Measurements from ENCODE around the gene GAPVD1. TPM values are rescaled to one million over a fixed set of nuclear protein-coding genes. Genes with fewer than 3 reads are reported as not detected.

GAPVD1 gene
- total and polyA plus RNA-seq, 2 of the 13 experiments (the other 11 are each of a cell fraction or from before 2014, with no cell fraction given), result 11.1 to 33.2 TPM

DNA sequence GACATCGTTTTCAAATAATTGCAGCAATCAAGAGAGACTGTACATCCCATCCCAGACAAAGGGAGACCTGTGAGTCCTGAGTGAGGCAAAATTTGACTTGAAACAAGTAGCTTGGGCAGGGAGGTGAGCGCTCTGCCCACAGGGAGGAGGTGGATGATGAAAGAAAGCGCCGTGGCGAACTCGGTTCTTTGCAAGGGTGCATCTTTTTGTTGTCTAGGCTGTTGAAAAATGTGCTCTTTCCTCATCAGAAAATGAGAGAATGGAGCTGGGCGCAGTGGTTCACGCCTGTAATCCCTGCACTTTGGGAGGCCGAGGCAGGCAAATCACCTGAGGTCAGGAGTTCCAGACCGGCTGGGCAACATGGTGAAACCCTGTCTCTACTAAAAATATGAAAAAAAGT, 150.5 kb downstream of the GAPVD1 start (continued):
- TF ChIP-seq, protein P1, sequence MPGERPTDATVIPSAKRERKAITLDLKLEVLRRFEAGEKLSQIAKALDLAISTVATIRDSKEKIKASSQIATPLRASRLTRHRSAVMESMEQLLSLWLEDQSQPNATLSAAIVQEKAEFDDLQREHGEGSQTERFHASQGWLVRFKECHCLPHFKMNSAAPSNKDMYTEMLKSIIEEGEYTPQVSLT (CRISPR knock-in tag; IDR thresholded peaks at IDR 0.05; ENCODE audit: borderline replicate concordance, low read depth), result no peak
- no peak for TF ChIP-seq ZNF792 (CRISPR knock-in tag; IDR thresholded peaks at IDR 0.05)

DNA sequence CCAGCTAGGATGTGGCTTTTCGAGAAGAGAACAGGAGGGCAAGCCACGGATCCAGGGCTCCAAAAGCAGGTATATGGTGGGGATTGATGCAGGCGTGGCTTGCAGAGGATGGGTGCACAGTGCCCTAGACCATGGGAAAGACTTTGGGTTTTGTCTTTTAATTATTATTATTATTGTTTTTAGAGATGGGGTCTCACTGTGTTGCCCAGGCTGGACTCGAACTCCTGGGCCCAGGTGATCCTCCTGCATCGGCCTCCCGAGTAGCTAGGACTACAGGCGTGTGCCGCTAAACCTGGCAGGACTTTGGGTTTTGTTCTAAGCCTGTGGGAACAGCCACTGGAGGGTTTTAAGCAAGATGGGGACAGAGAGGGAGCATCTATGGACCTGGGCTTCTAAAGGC, 152.0 kb downstream of the GAPVD1 start:
- intact Hi-C loops (cut with micrococcal nuclease; ENCODE audit: unreplicated experiment), result no loop called here
- H3K27me3 ChIP-seq (ENCODE audit: control insufficient read depth in 1 of 2, insufficient read depth in 2 of 2, low read length in 2 of 2), result peaks cover 0 to 5% of the 10 kb centered on the region in 2 experiments; a peak in 1 of 5 replicates
- FAIRE-seq (no peak), ATAC-seq (no peak), DNase-seq (ENCODE audit: low spot score) (no peak)
- H3K79me2 ChIP-seq (ENCODE audit: insufficient read depth, low read length), result no peaks in the 10 kb centered on the region
- H3K9ac ChIP-seq (ENCODE audit: insufficient read depth, low read depth, low read length), result no peak overlapping the region
- no peak overlapping the region for H3K27ac ChIP-seq (ENCODE audit: extremely low read length, insufficient read depth, low read length)
- TF ChIP-seq, protein P2, sequence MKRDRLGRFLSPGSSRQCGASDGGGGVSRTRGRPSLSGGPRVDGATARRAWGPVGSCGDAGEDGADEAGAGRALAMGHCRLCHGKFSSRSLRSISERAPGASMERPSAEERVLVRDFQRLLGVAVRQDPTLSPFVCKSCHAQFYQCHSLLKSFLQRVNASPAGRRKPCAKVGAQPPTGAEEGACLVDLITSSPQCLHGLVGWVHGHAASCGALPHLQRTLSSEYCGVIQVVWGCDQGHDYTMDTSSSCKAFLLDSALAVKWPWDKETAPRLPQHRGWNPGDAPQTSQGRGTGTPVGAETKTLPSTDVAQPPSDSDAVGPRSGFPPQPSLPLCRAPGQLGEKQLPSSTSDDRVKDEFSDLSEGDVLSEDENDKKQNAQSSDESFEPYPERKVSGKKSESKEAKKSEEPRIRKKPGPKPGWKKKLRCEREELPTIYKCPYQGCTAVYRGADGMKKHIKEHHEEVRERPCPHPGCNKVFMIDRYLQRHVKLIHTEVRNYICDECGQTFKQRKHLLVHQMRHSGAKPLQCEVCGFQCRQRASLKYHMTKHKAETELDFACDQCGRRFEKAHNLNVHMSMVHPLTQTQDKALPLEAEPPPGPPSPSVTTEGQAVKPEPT (CRISPR knock-in tag; IDR thresholded peaks at IDR 0.05; ENCODE audit: low read depth), result no peak
- TF ChIP-seq MTF2 (CRISPR knock-in tag; IDR thresholded peaks at IDR 0.05; ENCODE audit: borderline replicate concordance), result no peak
- TF ChIP-seq, protein P3, sequence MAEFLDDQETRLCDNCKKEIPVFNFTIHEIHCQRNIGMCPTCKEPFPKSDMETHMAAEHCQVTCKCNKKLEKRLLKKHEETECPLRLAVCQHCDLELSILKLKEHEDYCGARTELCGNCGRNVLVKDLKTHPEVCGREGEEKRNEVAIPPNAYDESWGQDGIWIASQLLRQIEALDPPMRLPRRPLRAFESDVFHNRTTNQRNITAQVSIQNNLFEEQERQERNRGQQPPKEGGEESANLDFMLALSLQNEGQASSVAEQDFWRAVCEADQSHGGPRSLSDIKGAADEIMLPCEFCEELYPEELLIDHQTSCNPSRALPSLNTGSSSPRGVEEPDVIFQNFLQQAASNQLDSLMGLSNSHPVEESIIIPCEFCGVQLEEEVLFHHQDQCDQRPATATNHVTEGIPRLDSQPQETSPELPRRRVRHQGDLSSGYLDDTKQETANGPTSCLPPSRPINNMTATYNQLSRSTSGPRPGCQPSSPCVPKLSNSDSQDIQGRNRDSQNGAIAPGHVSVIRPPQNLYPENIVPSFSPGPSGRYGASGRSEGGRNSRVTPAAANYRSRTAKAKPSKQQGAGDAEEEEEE (CRISPR knock-in tag; IDR thresholded peaks at IDR 0.05; ENCODE audit: borderline replicate concordance), result no peak
- no peak for TF ChIP-seq ZKSCAN5 (CRISPR knock-in tag; IDR thresholded peaks at IDR 0.05)
- TF ChIP-seq, protein P4, sequence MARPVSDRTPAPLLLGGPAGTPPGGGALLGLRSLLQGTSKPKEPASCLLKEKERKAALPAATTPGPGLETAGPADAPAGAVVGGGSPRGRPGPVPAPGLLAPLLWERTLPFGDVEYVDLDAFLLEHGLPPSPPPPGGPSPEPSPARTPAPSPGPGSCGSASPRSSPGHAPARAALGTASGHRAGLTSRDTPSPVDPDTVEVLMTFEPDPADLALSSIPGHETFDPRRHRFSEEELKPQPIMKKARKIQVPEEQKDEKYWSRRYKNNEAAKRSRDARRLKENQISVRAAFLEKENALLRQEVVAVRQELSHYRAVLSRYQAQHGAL (CRISPR knock-in tag; IDR thresholded peaks at IDR 0.05; ENCODE audit: not compliant biosample characterization), result no peak
- TF ChIP-seq, protein P5, sequence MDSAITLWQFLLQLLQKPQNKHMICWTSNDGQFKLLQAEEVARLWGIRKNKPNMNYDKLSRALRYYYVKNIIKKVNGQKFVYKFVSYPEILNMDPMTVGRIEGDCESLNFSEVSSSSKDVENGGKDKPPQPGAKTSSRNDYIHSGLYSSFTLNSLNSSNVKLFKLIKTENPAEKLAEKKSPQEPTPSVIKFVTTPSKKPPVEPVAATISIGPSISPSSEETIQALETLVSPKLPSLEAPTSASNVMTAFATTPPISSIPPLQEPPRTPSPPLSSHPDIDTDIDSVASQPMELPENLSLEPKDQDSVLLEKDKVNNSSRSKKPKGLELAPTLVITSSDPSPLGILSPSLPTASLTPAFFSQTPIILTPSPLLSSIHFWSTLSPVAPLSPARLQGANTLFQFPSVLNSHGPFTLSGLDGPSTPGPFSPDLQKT (CRISPR knock-in tag; IDR thresholded peaks at IDR 0.05; ENCODE audit: borderline replicate concordance), result no peak
- TF ChIP-seq, protein P6, sequence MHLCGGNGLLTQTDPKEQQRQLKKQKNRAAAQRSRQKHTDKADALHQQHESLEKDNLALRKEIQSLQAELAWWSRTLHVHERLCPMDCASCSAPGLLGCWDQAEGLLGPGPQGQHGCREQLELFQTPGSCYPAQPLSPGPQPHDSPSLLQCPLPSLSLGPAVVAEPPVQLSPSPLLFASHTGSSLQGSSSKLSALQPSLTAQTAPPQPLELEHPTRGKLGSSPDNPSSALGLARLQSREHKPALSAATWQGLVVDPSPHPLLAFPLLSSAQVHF (CRISPR knock-in tag; IDR thresholded peaks at IDR 0.05), result no peak
- no peak for TF ChIP-seq MAFG (CRISPR knock-in tag; IDR thresholded peaks at IDR 0.05)
- TF ChIP-seq, protein P1 (CRISPR knock-in tag; IDR thresholded peaks at IDR 0.05; ENCODE audit: borderline replicate concordance, low read depth), result no peak
- TF ChIP-seq PHF5A (CRISPR knock-in tag; IDR thresholded peaks at IDR 0.05; ENCODE audit: low read depth, unreplicated experiment), result no peak
- TF ChIP-seq MEIS1 (CRISPR knock-in tag; IDR thresholded peaks at IDR 0.05; ENCODE audit: borderline replicate concordance), result no peak
- TF ChIP-seq HOXA3 (CRISPR knock-in tag; IDR thresholded peaks at IDR 0.05), result no peak
- POLR2A ChIA-PET, result no interaction called here
- H4K20me1 ChIP-seq (ENCODE audit: insufficient read depth, low read length), result no peaks in the 10 kb centered on the region
- no peaks in the 10 kb centered on the region for H3K36me3 ChIP-seq (replicated peaks in 1 of 2; ENCODE audit: control insufficient read depth in 1 of 2, insufficient read depth in 2 of 2, low read length in 2 of 2)
- CTCF ChIA-PET (ENCODE audit: low intra/inter-chr PET ratio, low total read pairs), result no interaction called here
- in situ Hi-C loops (cut with HindIII; ENCODE audit: extremely low pct_ligation_motif_present, low pct_unique_long_range_greater_than_20kb), result no loop called here
- no TSS peak for BruUV-seq (replicated peaks)
- 76% methylated on average over 8 of the region's 8 CpGs for WGBS (ENCODE audit: low lambda C conversion rate)
- no peak overlapping the region for H2AFZ ChIP-seq (ENCODE audit: low read length)
- no peak overlapping the region for H3K4me2 ChIP-seq (ENCODE audit: low read depth, low read length)
- no peak overlapping the region for H3K4me3 ChIP-seq (replicated peaks in 1 of 3; ENCODE audit: insufficient read depth in 1 of 3, low read depth in 2 of 3, low read length in 3 of 3)
- peaks cover 31% of the 10 kb centered on the region for H3K4me1 ChIP-seq (ENCODE audit: insufficient read depth, low read length)
- H3K9me3 ChIP-seq (ENCODE audit: low read length), result no peaks in the 10 kb centered on the region
